GM12878 (cell line): ENCODE data around the gene NUCB1. TPM values are rescaled to one million over a fixed set of nuclear protein-coding genes. Genes with fewer than 3 reads are reported as not detected.

Experiments used
- CHD1 ChIP-seq: IDR thresholded peaks from 2 replicates; pipeline ENCODE4 v1.6.1; 2012; ENCODE audit warnings: low read depth, low read length, improper control_type of control experiment
- CHD2 ChIP-seq: IDR thresholded peaks from 2 replicates; pipeline ENCODE4 v1.6.1; 2011; ENCODE audit warnings: low read depth, low read length, improper control_type of control experiment, borderline replicate concordance
- ETV6 ChIP-seq, 2 experiments: fragments of 450-650 bp in 1 of 2; IDR thresholded peaks in 1 of 2; conservative IDR thresholded peaks in 1 of 2; 2 replicates each; pipeline ENCODE4 v1.6.1; 2014; ENCODE audit warnings: antibody characterized with exemption in 1 of 2, borderline replicate concordance in 1 of 2, low read depth in 1 of 2, mild to moderate bottlenecking in 1 of 2, moderate library complexity in 1 of 2
- FOXM1 ChIP-seq: IDR thresholded peaks from 2 replicates; pipeline ENCODE4 v1.6.1; 2012; ENCODE audit warnings: low read depth, mild to moderate bottlenecking, inconsistent platforms, low read length, moderate library complexity
- HDAC2 ChIP-seq: fragments of 200-600 bp; sonication (generic); IDR thresholded peaks from 2 replicates; pipeline ENCODE4 v1.6.1; 2017
- MEF2B ChIP-seq: fragments of 450-650 bp; IDR thresholded peaks from 2 replicates; pipeline ENCODE4 v1.6.1; 2018; ENCODE audit warnings: mild to moderate bottlenecking, moderate library complexity; ENCODE audit not compliant: partially characterized antibody, poor library complexity, severe bottlenecking
- MYB ChIP-seq: fragments of 150-350 bp; IDR thresholded peaks from 2 replicates; pipeline ENCODE4 v1.6.1; 2014; ENCODE audit warnings: mild to moderate bottlenecking, low read depth, low read length, borderline replicate concordance
- MYC ChIP-seq: IDR thresholded peaks from 2 replicates; pipeline ENCODE4 v1.6.1; 2011; ENCODE audit warnings: mild to moderate bottlenecking, low read length, moderate library complexity, inconsistent platforms; ENCODE audit not compliant: insufficient read depth, insufficient replicate concordance, insufficient read length, severe bottlenecking
- NBN ChIP-seq: fragments of 450-650 bp; IDR thresholded peaks from 2 replicates; pipeline ENCODE4 v1.6.1; 2016
- NFYA ChIP-seq: IDR thresholded peaks from 2 replicates; pipeline ENCODE4 v1.6.1; 2011; ENCODE audit warnings: low read depth, mild to moderate bottlenecking, low read length, improper control_type of control experiment, borderline replicate concordance
- POLR2AphosphoS5 ChIP-seq: IDR thresholded peaks from 2 replicates; pipeline ENCODE4 v1.6.1; 2011; ENCODE audit warnings: mild to moderate bottlenecking, low read length, inconsistent platforms
- RCOR1 ChIP-seq: conservative IDR thresholded peaks from 2 replicates; pipeline ENCODE4 v1.6.1; 2012; ENCODE audit warnings: low read depth, low read length, improper control_type of control experiment
- SIN3A ChIP-seq: IDR thresholded peaks from 2 replicates; pipeline ENCODE4 v1.6.1; 2012; ENCODE audit warnings: low read depth, low read length, improper control_type of control experiment
- SP1 ChIP-seq: IDR thresholded peaks from one replicate; pipeline ENCODE4 v1.6.1; 2011; ENCODE audit warnings: low read depth, low read length
- STAT1 ChIP-seq: fragments of 450-650 bp; conservative IDR thresholded peaks from 2 replicates; pipeline ENCODE4 v1.6.1; 2014; ENCODE audit warnings: antibody characterized with exemption, mild to moderate bottlenecking
- SUZ12 ChIP-seq: fragments of 200-600 bp; sonication (generic); IDR thresholded peaks from one replicate; pipeline ENCODE4 v1.6.1; 2018; ENCODE audit warnings: antibody characterized with exemption, mild to moderate bottlenecking; ENCODE audit not compliant: unreplicated experiment
- WRNIP1 ChIP-seq: IDR thresholded peaks from 2 replicates; pipeline ENCODE4 v1.6.1; 2011; ENCODE audit warnings: low read depth, low read length, improper control_type of control experiment, borderline replicate concordance
- polyA plus RNA-seq, 11 experiments: library from polyadenylated mRNA; depleted of rRNA in 4 of 11; unstranded in 6 of 11; stranded (reverse) in 5 of 11; fragments of >200 nt; fragmentation: Nextera tagmentation in 4 of 11; fragmentation: Illumina TruSeq in 1 of 11; extraction: Ambion mirVana in 4 of 11; extraction: Trizol in 1 of 11; gene quantifications; 1 replicate in 1 of 11; 2 replicates in 10 of 11; pipeline versions ENCODE4 v1.2.1 to v1.2.3, GENCODE V29; 2011 to 2016; ENCODE audit warnings: inconsistent platforms in 2 of 11, missing spikeins in 2 of 11, low read depth in 1 of 11
- total RNA-seq, 4 experiments: library from RNA; depleted of rRNA in 3 of 4; stranded (reverse); fragments of >200 nt in 3 of 4; fragmentation: Illumina TruSeq in 1 of 4; extraction: Trizol in 1 of 4; gene quantifications; 2 replicates each; pipeline versions ENCODE4 v1.2.1 to v1.2.3, GENCODE V29; 2013 to 2021
- TF ChIP-seq, protein P1 (sequence below): fragments of 450-650 bp; IDR thresholded peaks from 2 replicates; pipeline ENCODE4 v1.6.1; 2016; ENCODE audit warnings: mild to moderate bottlenecking, moderate library complexity, borderline replicate concordance
- TF ChIP-seq, protein P2 (sequence below): IDR thresholded peaks from 2 replicates; pipeline ENCODE4 v1.6.1; 2012; ENCODE audit warnings: improper control_type of control experiment, low read depth, low read length; ENCODE audit not compliant: insufficient replicate concordance
- TF ChIP-seq, protein P3 (sequence below): fragments of 450-650 bp; IDR thresholded peaks from 2 replicates; pipeline ENCODE4 v1.6.1; 2017; ENCODE audit warnings: low read depth, mild to moderate bottlenecking, moderate library complexity

Gene NUCB1
- total and polyA plus RNA-seq, 10 of the 15 experiments (the other 5 are each of a cell fraction or from before 2014, with no cell fraction given): 1.8 to 112 (median 44.5) TPM

DNA sequence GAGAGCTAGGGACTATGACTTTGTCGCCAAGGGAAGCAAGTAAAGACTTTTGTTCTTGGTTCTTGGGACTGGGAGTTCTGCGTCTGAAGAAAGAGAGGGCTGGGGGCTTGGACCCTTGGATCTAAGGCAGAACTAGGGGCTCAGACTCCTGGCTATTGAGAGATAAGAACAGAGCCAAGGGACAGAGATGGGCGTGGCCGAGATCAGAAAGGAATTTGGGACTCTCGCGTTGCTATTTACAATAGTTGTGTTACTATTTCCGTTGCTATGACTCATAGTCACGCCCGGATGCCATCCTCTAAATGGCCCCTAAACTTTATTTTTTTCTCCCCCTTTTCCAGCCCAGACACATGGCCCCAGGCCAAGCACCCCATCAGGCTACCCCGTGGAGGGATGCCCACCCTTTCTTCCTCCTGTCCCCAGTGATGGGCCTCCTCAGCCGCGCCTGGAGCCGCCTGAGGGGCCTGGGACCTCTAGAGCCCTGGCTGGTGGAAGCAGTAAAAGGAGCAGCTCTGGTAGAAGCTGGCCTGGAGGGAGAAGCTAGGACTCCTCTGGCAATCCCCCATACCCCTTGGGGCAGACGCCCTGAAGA is 27.1 kb upstream of the NUCB1 start (continued):
- TF ChIP-seq, protein P1, sequence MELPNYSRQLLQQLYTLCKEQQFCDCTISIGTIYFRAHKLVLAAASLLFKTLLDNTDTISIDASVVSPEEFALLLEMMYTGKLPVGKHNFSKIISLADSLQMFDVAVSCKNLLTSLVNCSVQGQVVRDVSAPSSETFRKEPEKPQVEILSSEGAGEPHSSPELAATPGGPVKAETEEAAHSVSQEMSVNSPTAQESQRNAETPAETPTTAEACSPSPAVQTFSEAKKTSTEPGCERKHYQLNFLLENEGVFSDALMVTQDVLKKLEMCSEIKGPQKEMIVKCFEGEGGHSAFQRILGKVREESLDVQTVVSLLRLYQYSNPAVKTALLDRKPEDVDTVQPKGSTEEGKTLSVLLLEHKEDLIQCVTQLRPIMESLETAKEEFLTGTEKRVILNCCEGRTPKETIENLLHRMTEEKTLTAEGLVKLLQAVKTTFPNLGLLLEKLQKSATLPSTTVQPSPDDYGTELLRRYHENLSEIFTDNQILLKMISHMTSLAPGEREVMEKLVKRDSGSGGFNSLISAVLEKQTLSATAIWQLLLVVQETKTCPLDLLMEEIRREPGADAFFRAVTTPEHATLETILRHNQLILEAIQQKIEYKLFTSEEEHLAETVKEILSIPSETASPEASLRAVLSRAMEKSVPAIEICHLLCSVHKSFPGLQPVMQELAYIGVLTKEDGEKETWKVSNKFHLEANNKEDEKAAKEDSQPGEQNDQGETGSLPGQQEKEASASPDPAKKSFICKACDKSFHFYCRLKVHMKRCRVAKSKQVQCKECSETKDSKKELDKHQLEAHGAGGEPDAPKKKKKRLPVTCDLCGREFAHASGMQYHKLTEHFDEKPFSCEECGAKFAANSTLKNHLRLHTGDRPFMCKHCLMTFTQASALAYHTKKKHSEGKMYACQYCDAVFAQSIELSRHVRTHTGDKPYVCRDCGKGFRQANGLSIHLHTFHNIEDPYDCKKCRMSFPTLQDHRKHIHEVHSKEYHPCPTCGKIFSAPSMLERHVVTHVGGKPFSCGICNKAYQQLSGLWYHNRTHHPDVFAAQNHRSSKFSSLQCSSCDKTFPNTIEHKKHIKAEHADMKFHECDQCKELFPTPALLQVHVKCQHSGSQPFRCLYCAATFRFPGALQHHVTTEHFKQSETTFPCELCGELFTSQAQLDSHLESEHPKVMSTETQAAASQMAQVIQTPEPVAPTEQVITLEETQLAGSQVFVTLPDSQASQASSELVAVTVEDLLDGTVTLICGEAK: peak; percentile 61; the same call in 1 of the 2 replicates
- TF ChIP-seq SIN3A (peak; percentile 85; the same call in 1 of the 2 replicates), CHD2 (peak; percentile 91), MYB (no peak), MYC (no peak), SUZ12 (no peak), NFYA (no peak), CHD1 (no peak), HDAC2 (no peak), SP1 (no peak), FOXM1 (no peak), WRNIP1 (no peak), POLR2AphosphoS5 (no peak), ETV6 (conservative IDR thresholded peaks at IDR 0.05 in 1 of 2, IDR thresholded peaks at IDR 0.05 in 1 of 2; ENCODE audit: borderline replicate concordance in 1 of 2, low read depth in 1 of 2) (no peak), RCOR1 (no peak), MEF2B (peak; percentile 75), STAT1 (no peak; the same call in 1 of the 2 replicates), NBN (no peak)
- TF ChIP-seq, protein P2, sequence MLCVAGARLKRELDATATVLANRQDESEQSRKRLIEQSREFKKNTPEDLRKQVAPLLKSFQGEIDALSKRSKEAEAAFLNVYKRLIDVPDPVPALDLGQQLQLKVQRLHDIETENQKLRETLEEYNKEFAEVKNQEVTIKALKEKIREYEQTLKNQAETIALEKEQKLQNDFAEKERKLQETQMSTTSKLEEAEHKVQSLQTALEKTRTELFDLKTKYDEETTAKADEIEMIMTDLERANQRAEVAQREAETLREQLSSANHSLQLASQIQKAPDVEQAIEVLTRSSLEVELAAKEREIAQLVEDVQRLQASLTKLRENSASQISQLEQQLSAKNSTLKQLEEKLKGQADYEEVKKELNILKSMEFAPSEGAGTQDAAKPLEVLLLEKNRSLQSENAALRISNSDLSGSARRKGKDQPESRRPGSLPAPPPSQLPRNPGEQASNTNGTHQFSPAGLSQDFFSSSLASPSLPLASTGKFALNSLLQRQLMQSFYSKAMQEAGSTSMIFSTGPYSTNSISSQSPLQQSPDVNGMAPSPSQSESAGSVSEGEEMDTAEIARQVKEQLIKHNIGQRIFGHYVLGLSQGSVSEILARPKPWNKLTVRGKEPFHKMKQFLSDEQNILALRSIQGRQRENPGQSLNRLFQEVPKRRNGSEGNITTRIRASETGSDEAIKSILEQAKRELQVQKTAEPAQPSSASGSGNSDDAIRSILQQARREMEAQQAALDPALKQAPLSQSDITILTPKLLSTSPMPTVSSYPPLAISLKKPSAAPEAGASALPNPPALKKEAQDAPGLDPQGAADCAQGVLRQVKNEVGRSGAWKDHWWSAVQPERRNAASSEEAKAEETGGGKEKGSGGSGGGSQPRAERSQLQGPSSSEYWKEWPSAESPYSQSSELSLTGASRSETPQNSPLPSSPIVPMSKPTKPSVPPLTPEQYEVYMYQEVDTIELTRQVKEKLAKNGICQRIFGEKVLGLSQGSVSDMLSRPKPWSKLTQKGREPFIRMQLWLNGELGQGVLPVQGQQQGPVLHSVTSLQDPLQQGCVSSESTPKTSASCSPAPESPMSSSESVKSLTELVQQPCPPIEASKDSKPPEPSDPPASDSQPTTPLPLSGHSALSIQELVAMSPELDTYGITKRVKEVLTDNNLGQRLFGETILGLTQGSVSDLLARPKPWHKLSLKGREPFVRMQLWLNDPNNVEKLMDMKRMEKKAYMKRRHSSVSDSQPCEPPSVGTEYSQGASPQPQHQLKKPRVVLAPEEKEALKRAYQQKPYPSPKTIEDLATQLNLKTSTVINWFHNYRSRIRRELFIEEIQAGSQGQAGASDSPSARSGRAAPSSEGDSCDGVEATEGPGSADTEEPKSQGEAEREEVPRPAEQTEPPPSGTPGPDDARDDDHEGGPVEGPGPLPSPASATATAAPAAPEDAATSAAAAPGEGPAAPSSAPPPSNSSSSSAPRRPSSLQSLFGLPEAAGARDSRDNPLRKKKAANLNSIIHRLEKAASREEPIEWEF: no peak
- TF ChIP-seq, protein P3, sequence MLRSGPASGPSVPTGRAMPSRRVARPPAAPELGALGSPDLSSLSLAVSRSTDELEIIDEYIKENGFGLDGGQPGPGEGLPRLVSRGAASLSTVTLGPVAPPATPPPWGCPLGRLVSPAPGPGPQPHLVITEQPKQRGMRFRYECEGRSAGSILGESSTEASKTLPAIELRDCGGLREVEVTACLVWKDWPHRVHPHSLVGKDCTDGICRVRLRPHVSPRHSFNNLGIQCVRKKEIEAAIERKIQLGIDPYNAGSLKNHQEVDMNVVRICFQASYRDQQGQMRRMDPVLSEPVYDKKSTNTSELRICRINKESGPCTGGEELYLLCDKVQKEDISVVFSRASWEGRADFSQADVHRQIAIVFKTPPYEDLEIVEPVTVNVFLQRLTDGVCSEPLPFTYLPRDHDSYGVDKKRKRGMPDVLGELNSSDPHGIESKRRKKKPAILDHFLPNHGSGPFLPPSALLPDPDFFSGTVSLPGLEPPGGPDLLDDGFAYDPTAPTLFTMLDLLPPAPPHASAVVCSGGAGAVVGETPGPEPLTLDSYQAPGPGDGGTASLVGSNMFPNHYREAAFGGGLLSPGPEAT: no peak
